Measurements from ENCODE around the gene NOL11. TPM values are rescaled to one million over a fixed set of nuclear protein-coding genes. Genes with fewer than 3 reads are reported as not detected.

The NOL11 gene
- 10 to 100 TPM; 65.9 to 86.3 TPM for total RNA-seq

GRCh38 chr17:67717624-67718324 is at the start of gene NOL11:
NOL11 (plus strand) TSS chr17:67717936; CDS start chr17:67717948, 12 bp downstream.
- H3K4me3 Mint-ChIP-seq: peak within 1 kb of the TSS; percentile 99
- DNase-seq (ENCODE audit: low spot score) (peak; percentile 99), ATAC-seq (peak; percentile 98 to 99)
- no peaks in the 10 kb centered on the region for H3K9me3 Mint-ChIP-seq
- peaks cover 25 to 26% of the 10 kb centered on the region in 2 donors for H3K4me1 Mint-ChIP-seq (ENCODE audit: low read depth in 2 of 2)
- H3K27ac Mint-ChIP-seq: peak within 1 kb of the TSS; percentile 99 to 100
- peaks cover 12% of the 10 kb centered on the region for H3K36me3 Mint-ChIP-seq
- peaks cover 0 to 6% of the 10 kb centered on the region in 2 donors for H3K27me3 Mint-ChIP-seq

GRCh38 chr17:67671493-67671892 is 46.2 kb upstream of the NOL11 start:
- no peak overlapping the region for H3K4me3 Mint-ChIP-seq
- H3K27me3 Mint-ChIP-seq: no peaks in the 10 kb centered on the region
- no peak for ATAC-seq
- H3K4me1 Mint-ChIP-seq (ENCODE audit: low read depth in 2 of 2): peaks cover 0 to 8% of the 10 kb centered on the region in 2 donors
- H3K9me3 Mint-ChIP-seq: no peaks in the 10 kb centered on the region
- DNase-seq (ENCODE audit: low spot score): no peak
- H3K27ac Mint-ChIP-seq: peak overlapping the region in 1 of 2 donors; percentile 45
- peaks cover 4% of the 10 kb centered on the region for H3K36me3 Mint-ChIP-seq

- Mint-ChIP-seq H3K36me3 (peaks cover 4% of the 10 kb centered on the region), H3K4me3 (no peak overlapping the region), H3K9me3 (no peaks in the 10 kb centered on the region), H3K27ac (no peak overlapping the region), H3K4me1 (ENCODE audit: low read depth in 2 of 2) (peaks cover 0 to 8% of the 10 kb centered on the region in 2 donors), H3K27me3 (no peaks in the 10 kb centered on the region)
- DNase-seq (ENCODE audit: low spot score) (no peak), ATAC-seq (no peak)
These were observed 45.0 kb upstream of the NOL11 start for GRCh38 chr17:67672592-67673335.

- no peak for DNase-seq (ENCODE audit: low spot score)
- no peak overlapping the region for H3K27ac Mint-ChIP-seq
- no peak for ATAC-seq
- no peaks in the 10 kb centered on the region for H3K27me3 Mint-ChIP-seq
- H3K4me1 Mint-ChIP-seq (ENCODE audit: low read depth in 2 of 2): peaks cover 4 to 6% of the 10 kb centered on the region in 2 donors
- H3K4me3 Mint-ChIP-seq: no peak overlapping the region
- H3K36me3 Mint-ChIP-seq: no peaks in the 10 kb centered on the region
- H3K9me3 Mint-ChIP-seq: no peaks in the 10 kb centered on the region
These were observed 42.3 kb upstream of the NOL11 start for GRCh38 chr17:67675481-67675880.

GRCh38 chr17:67676305-67676704 is 41.4 kb upstream of the NOL11 start:
- H3K36me3 Mint-ChIP-seq: no peaks in the 10 kb centered on the region
- no peak for ATAC-seq
- H3K27me3 Mint-ChIP-seq: no peaks in the 10 kb centered on the region
- H3K27ac Mint-ChIP-seq: peak overlapping the region in 1 of 2 donors; percentile 54
- H3K9me3 Mint-ChIP-seq: no peaks in the 10 kb centered on the region
- no peak overlapping the region for H3K4me3 Mint-ChIP-seq
- no peak for DNase-seq (ENCODE audit: low spot score)
- peaks cover 4 to 6% of the 10 kb centered on the region in 2 donors for H3K4me1 Mint-ChIP-seq (ENCODE audit: low read depth in 2 of 2)

- no peak overlapping the region for H3K4me3 Mint-ChIP-seq
- no peak for ATAC-seq
- H3K27me3 Mint-ChIP-seq: no peaks in the 10 kb centered on the region
- H3K27ac Mint-ChIP-seq: no peak overlapping the region
- H3K9me3 Mint-ChIP-seq: no peaks in the 10 kb centered on the region
- H3K4me1 Mint-ChIP-seq (ENCODE audit: low read depth in 2 of 2): peaks cover 4 to 9% of the 10 kb centered on the region in 2 donors
- DNase-seq (ENCODE audit: low spot score): no peak
- no peaks in the 10 kb centered on the region for H3K36me3 Mint-ChIP-seq
These were observed 39.3 kb upstream of the NOL11 start for GRCh38 chr17:67678414-67678813.

GRCh38 chr17:67679225-67679624 is 38.5 kb upstream of the NOL11 start:
- ATAC-seq (no peak), DNase-seq (ENCODE audit: low spot score) (no peak)
- Mint-ChIP-seq H3K4me3 (no peak overlapping the region), H3K9me3 (no peaks in the 10 kb centered on the region), H3K27ac (peak overlapping the region; percentile 3 to 68), H3K36me3 (no peaks in the 10 kb centered on the region), H3K27me3 (no peaks in the 10 kb centered on the region), H3K4me1 (ENCODE audit: low read depth in 2 of 2) (peaks cover 4 to 9% of the 10 kb centered on the region in 2 donors)

GRCh38 chr17:67679721-67680120 is 38.0 kb upstream of the NOL11 start:
- H3K36me3 Mint-ChIP-seq: no peaks in the 10 kb centered on the region
- DNase-seq (ENCODE audit: low spot score): no peak
- H3K27me3 Mint-ChIP-seq: no peaks in the 10 kb centered on the region
- H3K9me3 Mint-ChIP-seq: no peaks in the 10 kb centered on the region
- peaks cover 4 to 9% of the 10 kb centered on the region in 2 donors for H3K4me1 Mint-ChIP-seq (ENCODE audit: low read depth in 2 of 2)
- H3K27ac Mint-ChIP-seq: peak overlapping the region; percentile 3 to 68
- H3K4me3 Mint-ChIP-seq: no peak overlapping the region
- no peak for ATAC-seq

- peaks cover 4 to 9% of the 10 kb centered on the region in 2 donors for H3K4me1 Mint-ChIP-seq (ENCODE audit: low read depth in 2 of 2)
- ATAC-seq: no peak
- H3K9me3 Mint-ChIP-seq: no peaks in the 10 kb centered on the region
- no peak for DNase-seq (ENCODE audit: low spot score)
- no peaks in the 10 kb centered on the region for H3K36me3 Mint-ChIP-seq
- H3K27ac Mint-ChIP-seq: peak overlapping the region in 1 of 2 donors; percentile 68
- H3K4me3 Mint-ChIP-seq: no peak overlapping the region
- no peaks in the 10 kb centered on the region for H3K27me3 Mint-ChIP-seq
These were observed 37.1 kb upstream of the NOL11 start for GRCh38 chr17:67680445-67681224.

GRCh38 chr17:67682196-67682595 is 35.5 kb upstream of the NOL11 start:
- H3K4me1 Mint-ChIP-seq (ENCODE audit: low read depth in 2 of 2): peaks cover 4 to 12% of the 10 kb centered on the region in 2 donors
- H3K9me3 Mint-ChIP-seq: no peaks in the 10 kb centered on the region
- ATAC-seq: no peak
- H3K27ac Mint-ChIP-seq: peak overlapping the region; percentile 50 to 58
- H3K36me3 Mint-ChIP-seq: no peaks in the 10 kb centered on the region
- H3K4me3 Mint-ChIP-seq: no peak overlapping the region
- H3K27me3 Mint-ChIP-seq: no peaks in the 10 kb centered on the region
- DNase-seq (ENCODE audit: low spot score): no peak

GRCh38 chr17:67685351-67685750 is 32.4 kb upstream of the NOL11 start:
- Mint-ChIP-seq H3K27ac (peak overlapping the region; percentile 27 to 62), H3K9me3 (no peaks in the 10 kb centered on the region), H3K36me3 (no peaks in the 10 kb centered on the region), H3K4me3 (no peak overlapping the region), H3K4me1 (ENCODE audit: low read depth in 2 of 2) (peaks cover 3 to 8% of the 10 kb centered on the region in 2 donors), H3K27me3 (no peaks in the 10 kb centered on the region)
- DNase-seq (ENCODE audit: low spot score): no peak
- ATAC-seq: no peak

GRCh38 chr17:67686241-67686640 is 31.5 kb upstream of the NOL11 start:
- Mint-ChIP-seq H3K36me3 (no peaks in the 10 kb centered on the region), H3K27me3 (no peaks in the 10 kb centered on the region), H3K4me3 (no peak overlapping the region), H3K9me3 (no peaks in the 10 kb centered on the region), H3K4me1 (ENCODE audit: low read depth in 2 of 2) (peaks cover 3 to 8% of the 10 kb centered on the region in 2 donors), H3K27ac (peak overlapping the region; percentile 1 to 3)
- ATAC-seq: no peak
- DNase-seq (ENCODE audit: low spot score): no peak

GRCh38 chr17:67687511-67687910 is 30.2 kb upstream of the NOL11 start:
- H3K27me3 Mint-ChIP-seq: no peaks in the 10 kb centered on the region
- H3K4me3 Mint-ChIP-seq: no peak overlapping the region
- no peak for ATAC-seq
- peaks cover 2% of the 10 kb centered on the region for H3K36me3 Mint-ChIP-seq
- peaks cover 3 to 6% of the 10 kb centered on the region in 2 donors for H3K4me1 Mint-ChIP-seq (ENCODE audit: low read depth in 2 of 2)
- no peaks in the 10 kb centered on the region for H3K9me3 Mint-ChIP-seq
- H3K27ac Mint-ChIP-seq: peak overlapping the region in 1 of 2 donors; percentile 1
- DNase-seq (ENCODE audit: low spot score): no peak
